Erythroblast (primary cell): ENCODE data around the gene ZNF385C.

Experiments
- GATA1 ChIP-seq: IDR thresholded peaks from 2 replicates; pipeline ENCODE4 v1.6.1; 2011; ENCODE audit warnings: low read depth, mild to moderate bottlenecking, control low read depth, low read length, moderate library complexity
- POLR2A ChIP-seq: IDR thresholded peaks from 2 replicates; pipeline ENCODE4 v1.6.1; 2011; ENCODE audit warnings: mild to moderate bottlenecking, low read length

DNA sequence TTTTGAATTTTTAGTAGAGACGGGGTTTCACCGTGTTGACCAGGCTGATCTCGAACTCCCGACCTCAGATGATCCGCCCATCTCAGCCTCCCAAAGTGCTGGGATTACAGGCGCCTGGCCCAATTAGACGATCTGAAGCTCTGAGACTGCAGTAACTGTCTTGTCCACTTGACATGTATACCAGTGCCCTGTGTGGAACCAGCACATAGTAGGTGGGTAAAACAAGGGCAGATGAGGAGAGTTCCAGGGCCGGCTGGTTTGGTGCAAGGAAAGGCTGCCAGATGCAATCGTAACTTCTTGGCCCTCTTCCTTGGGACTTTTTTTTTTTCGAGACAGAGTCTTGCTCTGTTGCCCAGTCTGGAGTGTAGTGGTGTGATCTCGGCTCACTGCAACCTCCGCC is 50.9 kb downstream of the ZNF385C start:
- TF ChIP-seq POLR2A (no peak), GATA1 (no peak)
